H1 (cell line): Measurements from ENCODE around the gene CRYBB3. TPM values are rescaled to one million over a fixed set of nuclear protein-coding genes. Genes with fewer than 3 reads are reported as not detected.

Experiments
- EZH2 ChIP-seq: fragments of 200-600 bp; sonication (generic); IDR thresholded peaks from 2 replicates; pipeline ENCODE4 v1.7.1; 2012; ENCODE audit warnings: low read depth, mild to moderate bottlenecking, moderate library complexity, low read length, inconsistent platforms; ENCODE audit not compliant: severe bottlenecking
- HDAC6 ChIP-seq: IDR thresholded peaks from one replicate; pipeline ENCODE4 v1.7.1; 2012; ENCODE audit warnings: low read depth, mild to moderate bottlenecking, inconsistent platforms, low read length, moderate library complexity
- MAFK ChIP-seq: IDR thresholded peaks from 2 replicates; pipeline ENCODE4 v1.6.1; 2012; ENCODE audit warnings: low read depth, mild to moderate bottlenecking, improper control_type of control experiment, low read length
- SIN3A ChIP-seq, 2 experiments: IDR thresholded peaks in 1 of 2; conservative IDR thresholded peaks in 1 of 2; 2 replicates each; pipeline ENCODE4 v1.6.1; 2011 to 2012; ENCODE audit warnings: low read length in 2 of 2, improper control_type of control experiment in 1 of 2, low read depth in 1 of 2, mild to moderate bottlenecking in 1 of 2
- SIX5 ChIP-seq: IDR thresholded peaks from 2 replicates; pipeline ENCODE4 v1.6.1; 2011; ENCODE audit warnings: mild to moderate bottlenecking, low read depth, low read length
- TAF1 ChIP-seq: IDR thresholded peaks from 2 replicates; pipeline ENCODE4 v1.6.1; 2011; ENCODE audit warnings: mild to moderate bottlenecking, low read depth, low read length
- polyA plus RNA-seq, 7 experiments: library from polyadenylated mRNA; depleted of rRNA in 3 of 7; stranded (reverse) in 5 of 7; unstranded in 2 of 7; fragments of >200 nt in 5 of 7; fragments of 200-250 nt in 2 of 7; gene quantifications; 1 replicate in 5 of 7; 2 replicates in 1 of 7; 4 replicates in 1 of 7; pipeline versions ENCODE4 v1.2.1 to v1.2.3, GENCODE V29; 2011 to 2013; ENCODE audit warnings: missing spikeins in 2 of 7, mixed read lengths in 2 of 7
- total RNA-seq: library from RNA; stranded (reverse); fragmentation: NEBNext Ultra II Directional; extraction: Animal tissue kit (Norgen Biotek cat#: 25700); gene quantifications from 2 replicates; pipeline ENCODE4 v1.2.1, GENCODE V29; 2021

Gene CRYBB3
- total and polyA plus RNA-seq, 2 of the 8 experiments (the other 6 are each of a cell fraction or from before 2014, with no cell fraction given) = 0.44 to 0.58 TPM

GRCh38 chr22:25167082-25167481 is 32.6 kb upstream of the CRYBB3 start (continued):
- no peak for TF ChIP-seq HDAC6
- TF ChIP-seq MAFK = no peak
- TF ChIP-seq SIN3A (conservative IDR thresholded peaks at IDR 0.05 in 1 of 2, IDR thresholded peaks at IDR 0.05 in 1 of 2; ENCODE audit: low read depth in 1 of 2, low read length in 2 of 2) = no peak
- TF ChIP-seq EZH2 = no peak
- no peak for TF ChIP-seq SIX5
- no peak for TF ChIP-seq TAF1
- TF ChIP-seq, all 59 proteins: peak for 0
